ENCODE measurements around the gene TACC2.

DNA sequence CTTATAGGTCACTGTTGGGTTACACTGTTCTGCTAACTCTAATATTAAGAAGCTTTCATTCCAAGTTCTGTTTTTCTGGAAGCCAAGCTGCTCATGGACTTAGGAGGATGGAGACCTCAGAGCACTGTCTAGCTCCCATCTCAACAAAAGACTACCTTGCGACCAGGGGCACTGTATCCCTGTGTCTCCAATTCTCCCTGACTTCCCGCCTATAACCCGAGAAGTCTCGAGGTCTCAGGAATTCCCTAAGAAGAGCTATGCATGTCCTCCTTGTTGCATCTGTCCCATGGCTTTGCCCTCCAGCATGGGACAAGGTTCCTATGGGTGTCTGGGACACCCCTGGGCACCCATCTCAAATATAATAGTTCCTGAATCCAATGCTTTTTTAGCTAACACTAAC is 313.4 kb downstream of the TACC2 start:
- TF ChIP-seq, protein P1, sequence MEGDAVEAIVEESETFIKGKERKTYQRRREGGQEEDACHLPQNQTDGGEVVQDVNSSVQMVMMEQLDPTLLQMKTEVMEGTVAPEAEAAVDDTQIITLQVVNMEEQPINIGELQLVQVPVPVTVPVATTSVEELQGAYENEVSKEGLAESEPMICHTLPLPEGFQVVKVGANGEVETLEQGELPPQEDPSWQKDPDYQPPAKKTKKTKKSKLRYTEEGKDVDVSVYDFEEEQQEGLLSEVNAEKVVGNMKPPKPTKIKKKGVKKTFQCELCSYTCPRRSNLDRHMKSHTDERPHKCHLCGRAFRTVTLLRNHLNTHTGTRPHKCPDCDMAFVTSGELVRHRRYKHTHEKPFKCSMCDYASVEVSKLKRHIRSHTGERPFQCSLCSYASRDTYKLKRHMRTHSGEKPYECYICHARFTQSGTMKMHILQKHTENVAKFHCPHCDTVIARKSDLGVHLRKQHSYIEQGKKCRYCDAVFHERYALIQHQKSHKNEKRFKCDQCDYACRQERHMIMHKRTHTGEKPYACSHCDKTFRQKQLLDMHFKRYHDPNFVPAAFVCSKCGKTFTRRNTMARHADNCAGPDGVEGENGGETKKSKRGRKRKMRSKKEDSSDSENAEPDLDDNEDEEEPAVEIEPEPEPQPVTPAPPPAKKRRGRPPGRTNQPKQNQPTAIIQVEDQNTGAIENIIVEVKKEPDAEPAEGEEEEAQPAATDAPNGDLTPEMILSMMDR (conservative IDR thresholded peaks at IDR 0.05; ENCODE audit: low read length), result no peak
- TF ChIP-seq EZH2phosphoT487 (IDR thresholded peaks at IDR 0.05; ENCODE audit: borderline replicate concordance, low read depth, low read length), result no peak

Data from OCI-LY7 (cell line).